NCI-H128 (cell line): ENCODE results near the gene PURA.

Source experiments
- DNase-seq: peaks from one replicate; lab custom pipeline; 2025; ENCODE audit not compliant: unreplicated experiment; lab: John Stamatoyannopoulos, UW

PURA gene

GRCh38 chr5:140109759-140110645 is 3.9 kb upstream of the PURA start:
- no peak for DNase-seq

GRCh38 chr5:140110646-140110957 is 3.3 kb upstream of the PURA start:
- DNase-seq, result no peak

- no peak for DNase-seq
Measured at GRCh38 chr5:140111011-140111858, 2.7 kb upstream of the PURA start.

GRCh38 chr5:140111859-140112551 is 1.9 kb upstream of the PURA start:
- DNase-seq, result no peak

- DNase-seq, result no peak
Measured at GRCh38 chr5:140112685-140113179, 1.2 kb upstream of the PURA start.

- DNase-seq, result no peak
Measured at GRCh38 chr5:140113180-140113698, 670 bp upstream of the PURA start.

GRCh38 chr5:140114341-140115185 is 654 bp downstream of the PURA start:
- no peak for DNase-seq

GRCh38 chr5:140115186-140115500 is 1.2 kb downstream of the PURA start:
- DNase-seq, result no peak

- DNase-seq, result no peak
Measured at GRCh38 chr5:140116716-140117115, 2.8 kb downstream of the PURA start.

GRCh38 chr5:140117523-140117922 is 3.6 kb downstream of the PURA start:
- no peak for DNase-seq

GRCh38 chr5:140118302-140118936 is 4.5 kb downstream of the PURA start:
- no peak for DNase-seq

GRCh38 chr5:140125637-140126036 is 11.7 kb downstream of the PURA start, which contains the start of gene IGIP:
Gene IGIP (plus strand): TSS chr5:140125937. CDS start chr5:140128477, 2,540 bp downstream.
- DNase-seq, result no peak

- DNase-seq, result no peak
Measured at GRCh38 chr5:140126315-140127012, 12.6 kb downstream of the PURA start.

GRCh38 chr5:140128376-140128775 is 14.5 kb downstream of the PURA start:
- DNase-seq, result no peak

GRCh38 chr5:140130949-140131733 is 17.2 kb downstream of the PURA start:
- no peak for DNase-seq

- no peak for DNase-seq
Measured at GRCh38 chr5:140131967-140132409, 18.1 kb downstream of the PURA start.

- DNase-seq, result no peak
Measured at GRCh38 chr5:140133514-140134167, 19.7 kb downstream of the PURA start.
